ENCODE measurements around the gene FAP. TPM values are rescaled to one million over a fixed set of nuclear protein-coding genes. Genes with fewer than 3 reads are reported as not detected.

The FAP gene
- 33.3 and 40.7 TPM in 2 replicates for total RNA-seq

GRCh38 chr2:162243294-162243693, at the start of gene FAP:
Gene FAP (minus strand): TSS chr2:162243445. CDS start chr2:162243327, 118 bp downstream.

GRCh38 chr2:162152147-162152546, 91.1 kb downstream of the FAP start, which contains the start of gene GCG:
Gene GCG (minus strand): TSS chr2:162152247. CDS start chr2:162149178, 3,069 bp downstream.

Other genes starting within 250 kb of the FAP start
- 5.9 and 7.4 TPM in 2 replicates for gene DPP4, start 169.2 kb downstream of the FAP start, total RNA-seq
- not detected in 2 replicates for gene GCG, start 91.2 kb downstream of the FAP start, total RNA-seq
- 3.3 and 4.7 TPM in 2 replicates for gene IFIH1, start 75.2 kb upstream of the FAP start, total RNA-seq
- 6.7 and 9.2 TPM in 2 replicates for gene GCA, start 100.7 kb upstream of the FAP start, total RNA-seq